Sigmoid colon (tissue), 7 donors: Measurements from ENCODE around the gene PRKAG2. TPM values are rescaled to one million over a fixed set of nuclear protein-coding genes. Genes with fewer than 3 reads are reported as not detected.

Experiments used
- DNase-seq: peaks from one replicate; pipeline ENCODE4 v3.0.0-alpha.2; 2019
- H3K27ac ChIP-seq, 4 donors: fragments of 200-600 bp; sonication (generic); one replicate each; pipeline ENCODE4 v1.5.1; 2016 to 2019; ENCODE audit warnings: mild to moderate bottlenecking in 1 of 4
- H3K27me3 ChIP-seq, 3 donors: fragments of 200-600 bp; sonication (generic); one replicate each; pipeline ENCODE4 v1.5.1; 2019; ENCODE audit warnings: mild to moderate bottlenecking in 1 of 3
- H3K36me3 ChIP-seq, 4 donors: fragments of 200-600 bp; sonication (generic); one replicate each; pipeline ENCODE4 v1.5.1; 2016 to 2019
- H3K4me1 ChIP-seq, 4 donors: fragments of 200-600 bp; sonication (generic); one replicate each; pipeline ENCODE4 v1.5.1; 2017 to 2019
- H3K4me3 ChIP-seq, 4 donors: fragments of 200-600 bp; sonication (generic); one replicate each; pipeline ENCODE4 v1.5.1; 2017 to 2019; ENCODE audit warnings: mild to moderate bottlenecking in 2 of 4, moderate library complexity in 1 of 4
- H3K9me3 ChIP-seq, 4 donors: fragments of 200-600 bp in 3 of 4; sonication (generic) in 3 of 4; one replicate each; pipeline versions ENCODE4 v1.5.1 to v1.6.1; 2013 to 2019
- CTCF ChIP-seq, 4 experiments: fragments of 450-650 bp in 3 of 4; fragments of 200-600 bp in 1 of 4; IDR thresholded peaks; one replicate each; pipeline ENCODE4 v1.5.1; 2016 to 2019; ENCODE audit warnings: antibody characterized with exemption in 4 of 4, mild to moderate bottlenecking in 3 of 4, moderate library complexity in 2 of 4
- EP300 ChIP-seq, 4 donors: sonication (generic); formaldehyde crosslinking; IDR thresholded peaks; one replicate each; pipeline ENCODE4 v1.6.1; 2017; ENCODE audit warnings: antibody characterized with exemption in 4 of 4
- POLR2A ChIP-seq, 2 donors: fragments of 450-650 bp; IDR thresholded peaks; one replicate each; pipeline ENCODE4 v1.6.1; 2016; ENCODE audit warnings: antibody characterized with exemption in 2 of 2, mild to moderate bottlenecking in 2 of 2, moderate library complexity in 2 of 2
- POLR2AphosphoS5 ChIP-seq, 4 donors: sonication (generic); formaldehyde crosslinking; IDR thresholded peaks; one replicate each; pipeline ENCODE4 v1.6.1; 2017; ENCODE audit warnings: antibody characterized with exemption in 4 of 4
- WGBS, 2 donors: extraction: QIAGEN DNeasy Blood & Tissue Kit; methylation state at CpG; one replicate each; pipeline ENCODE4 v1.1.7; 2013; 5-methylcytosine and 5-hydroxymethylcytosine counted together
- intact Hi-C: fragments of 100-400 bp; cut with DNase I; formaldehyde crosslinking; loops from one replicate; pipeline ENCODE4 v1.15.1; 2023
- polyA plus RNA-seq, 3 donors: library from polyadenylated mRNA; stranded (reverse); fragments of 200-250 nt; gene quantifications; one replicate each; pipeline ENCODE4 v1.2.3, GENCODE V29; 2013
- total RNA-seq, 4 donors: library from RNA; depleted of rRNA; stranded (reverse); fragments of >200 nt; gene quantifications; one replicate each; pipeline ENCODE4 v1.1.0, GENCODE V29; 2016
- donor health status: healthy with polysubstance abuse.
- donor health status: Bipolar disorder and iron deficiency.
- donor health status: healthy.

PRKAG2 gene
- total and polyA plus RNA-seq, 7 donors, result 19.2 to 51.2 (median 37.1) TPM

GRCh38 chr7:151659219-151659618 lies 217.7 kb downstream of the PRKAG2 start:
- no peaks in the 10 kb centered on the region for H3K36me3 ChIP-seq
- no peaks in the 10 kb centered on the region for H3K9me3 ChIP-seq
- no peaks in the 10 kb centered on the region for H3K27me3 ChIP-seq
- 79 to 87% methylated on average over 4 of the region's 4 CpGs for WGBS, 2 donors
- H3K4me1 ChIP-seq, result peaks cover 0 to 4% (median 0%) of the 10 kb centered on the region in 4 donors
- DNase-seq, result no peak
- no peak overlapping the region for H3K27ac ChIP-seq
- TF ChIP-seq POLR2A (IDR thresholded peaks at IDR 0.05), result no peak
- no peak for TF ChIP-seq CTCF (IDR thresholded peaks at IDR 0.05)
- TF ChIP-seq EP300 (IDR thresholded peaks at IDR 0.05), result no peak
- H3K4me3 ChIP-seq, result no peak overlapping the region
- intact Hi-C loops, result no loop called here

- no peak overlapping the region for H3K27ac ChIP-seq
- TF ChIP-seq EP300 (IDR thresholded peaks at IDR 0.05), result no peak
- TF ChIP-seq POLR2A (IDR thresholded peaks at IDR 0.05), result no peak
- TF ChIP-seq CTCF (IDR thresholded peaks at IDR 0.05), result no peak
- TF ChIP-seq POLR2AphosphoS5 (IDR thresholded peaks at IDR 0.05), result no peak
- no peak for DNase-seq
- no peaks in the 10 kb centered on the region for H3K27me3 ChIP-seq
- H3K9me3 ChIP-seq, result no peaks in the 10 kb centered on the region
- no peaks in the 10 kb centered on the region for H3K36me3 ChIP-seq
- H3K4me1 ChIP-seq, result peaks cover 0 to 4% (median 0%) of the 10 kb centered on the region in 4 donors
- WGBS, 2 donors, result 94 to 95% methylated on average over 1 of the region's 1 CpG
- H3K4me3 ChIP-seq, result no peak overlapping the region
- intact Hi-C loops, result no loop called here
Measured at GRCh38 chr7:151658778-151659177, 218.1 kb downstream of the PRKAG2 start.

- intact Hi-C loops, result no loop called here
- no peak for TF ChIP-seq CTCF (IDR thresholded peaks at IDR 0.05)
- TF ChIP-seq EP300 (IDR thresholded peaks at IDR 0.05), result no peak
- no peak for TF ChIP-seq POLR2AphosphoS5 (IDR thresholded peaks at IDR 0.05)
- TF ChIP-seq POLR2A (IDR thresholded peaks at IDR 0.05), result no peak
- Histone ChIP-seq H3K27me3 (no peaks in the 10 kb centered on the region), H3K36me3 (no peaks in the 10 kb centered on the region), H3K4me1 (peaks cover 0 to 6% (median 2%) of the 10 kb centered on the region in 4 donors), H3K4me3 (no peak overlapping the region), H3K27ac (peak overlapping the region in 1 of 4 donors; percentile 21), H3K9me3 (no peaks in the 10 kb centered on the region)
- WGBS, 2 donors, result 94 to 96% methylated on average over 3 of the region's 3 CpGs
- DNase-seq, result no peak
Measured at GRCh38 chr7:151657173-151657572, 219.7 kb downstream of the PRKAG2 start.

GRCh38 chr7:151655555-151655954 lies 221.4 kb downstream of the PRKAG2 start:
- no peak overlapping the region for H3K4me3 ChIP-seq
- TF ChIP-seq POLR2AphosphoS5 (IDR thresholded peaks at IDR 0.05), result no peak
- no peak for TF ChIP-seq POLR2A (IDR thresholded peaks at IDR 0.05)
- TF ChIP-seq CTCF (IDR thresholded peaks at IDR 0.05), result no peak
- TF ChIP-seq EP300 (IDR thresholded peaks at IDR 0.05), result no peak
- DNase-seq, result no peak
- H3K27me3 ChIP-seq, result no peaks in the 10 kb centered on the region
- intact Hi-C loops, result no loop called here
- no peaks in the 10 kb centered on the region for H3K36me3 ChIP-seq
- no peak overlapping the region for H3K27ac ChIP-seq
- H3K9me3 ChIP-seq, result no peaks in the 10 kb centered on the region
- peaks cover 3 to 20% (median 17%) of the 10 kb centered on the region in 4 donors for H3K4me1 ChIP-seq
- 94 to 96% methylated on average over 3 of the region's 3 CpGs for WGBS, 2 donors

- intact Hi-C loops, result no loop called here
- DNase-seq, result no peak
- 85 to 88% methylated on average over 5 of the region's 5 CpGs for WGBS, 2 donors
- TF ChIP-seq CTCF (IDR thresholded peaks at IDR 0.05) (no peak), EP300 (IDR thresholded peaks at IDR 0.05) (no peak), POLR2A (IDR thresholded peaks at IDR 0.05) (no peak), POLR2AphosphoS5 (IDR thresholded peaks at IDR 0.05) (no peak)
- peaks cover 3 to 26% (median 21%) of the 10 kb centered on the region in 4 donors for H3K4me1 ChIP-seq
- H3K27ac ChIP-seq, result peak overlapping the region; percentile 77 to 85 (median 80)
- no peaks in the 10 kb centered on the region for H3K36me3 ChIP-seq
- H3K4me3 ChIP-seq, result peak overlapping the region in 2 of 4 donors; percentile 20 to 30
- no peaks in the 10 kb centered on the region for H3K27me3 ChIP-seq
- H3K9me3 ChIP-seq, result no peaks in the 10 kb centered on the region
Measured at GRCh38 chr7:151652111-151652510, 224.8 kb downstream of the PRKAG2 start.
